Panc1 (cell line): Measurements from ENCODE around the gene ACTR3C.

Experiments used
- CTCF ChIP-seq: fragments of 450-650 bp; IDR thresholded peaks from 2 replicates; pipeline ENCODE4 v1.5.1; 2017; ENCODE audit warnings: mild to moderate bottlenecking
- POLR2AphosphoS5 ChIP-seq: IDR thresholded peaks from 2 replicates; pipeline ENCODE4 v1.6.1; 2012; ENCODE audit warnings: mild to moderate bottlenecking, low read depth, low read length, moderate library complexity
- REST ChIP-seq, 2 experiments: IDR thresholded peaks; 2 replicates each; pipeline ENCODE4 v1.6.1; 2011 to 2012; ENCODE audit warnings: low read depth in 2 of 2, control low read depth in 1 of 2, low read length in 1 of 2, mild to moderate bottlenecking in 1 of 2, moderate library complexity in 1 of 2; ENCODE audit not compliant: insufficient read depth in 1 of 2
- SIN3A ChIP-seq: IDR thresholded peaks from 2 replicates; pipeline ENCODE4 v1.6.1; 2012; ENCODE audit warnings: low read depth, mild to moderate bottlenecking, low read length, moderate library complexity, borderline replicate concordance; ENCODE audit not compliant: insufficient read depth
- TCF7L2 ChIP-seq: IDR thresholded peaks from 2 replicates; pipeline ENCODE4 v1.6.1; 2011; ENCODE audit warnings: mild to moderate bottlenecking, low read depth, low read length, inconsistent platforms

- TF ChIP-seq CTCF, result no peak
- no peak for TF ChIP-seq TCF7L2
- TF ChIP-seq POLR2AphosphoS5, result no peak
- no peak for TF ChIP-seq REST (IDR thresholded peaks at IDR 0.05; ENCODE audit: insufficient read depth in 1 of 2, low read depth in 2 of 2, low read length in 1 of 2)
- no peak for TF ChIP-seq SIN3A
Observed at GRCh38 chr7:150335774-150336112, 12.4 kb upstream of the ACTR3C start.
